Calu3 (cell line): ENCODE measurements around the gene SPATA16. TPM values are rescaled to one million over a fixed set of nuclear protein-coding genes. Genes with fewer than 3 reads are reported as not detected.

Experiments
- BruUV-seq: library from RNA; stranded (reverse); fragments of 400-500 nt; replicated peaks from 2 replicates; lab custom pipeline; 2021; lab: Mats Ljungman, UMichigan
- CTCF ChIA-PET: fragments of 300-600 bp; sonication (Branson Sonifier 250); formaldehyde crosslinking; loops from one replicate; lab custom pipeline; 2022; ENCODE audit warnings: antibody characterized with exemption; lab: Charles Lee
- DNase-seq: peaks from one replicate; pipeline ENCODE4 v3.0.0; 2022
- H3K27ac Mint-ChIP-seq: one replicate; pipeline ENCODE4 v1.8.0; 2022; ENCODE audit warnings: mixed read lengths; ENCODE audit not compliant: unreplicated experiment
- H3K27me3 Mint-ChIP-seq: one replicate; pipeline ENCODE4 v1.8.0; 2022; ENCODE audit warnings: mixed read lengths; ENCODE audit not compliant: unreplicated experiment
- H3K36me3 Mint-ChIP-seq: one replicate; pipeline ENCODE4 v1.8.0; 2022; ENCODE audit warnings: mild to moderate bottlenecking, moderate library complexity, mixed read lengths; ENCODE audit not compliant: insufficient read depth, unreplicated experiment
- H3K4me1 Mint-ChIP-seq: one replicate; pipeline ENCODE4 v1.8.0; 2022; ENCODE audit warnings: mild to moderate bottlenecking, low read depth, mixed read lengths; ENCODE audit not compliant: unreplicated experiment
- H3K4me3 Mint-ChIP-seq: one replicate; pipeline ENCODE4 v1.8.0; 2022; ENCODE audit warnings: mild to moderate bottlenecking, low read depth, moderate library complexity, mixed read lengths; ENCODE audit not compliant: unreplicated experiment
- H3K9me3 Mint-ChIP-seq: one replicate; pipeline ENCODE4 v1.8.0; 2022; ENCODE audit warnings: low read depth, mixed read lengths; ENCODE audit not compliant: unreplicated experiment
- intact Hi-C: fragments of 100-400 bp; cut with micrococcal nuclease; formaldehyde crosslinking; loops from one replicate; pipeline ENCODE4 v1.10.0; 2022; ENCODE audit not compliant: unreplicated experiment
- total RNA-seq: library from RNA; stranded (reverse); gene quantifications from 2 replicates; pipeline ENCODE4 v1.2.3, GENCODE V29; 2022
- TF ChIP-seq, protein P1 (sequence below): fragments of 200-600 bp; IDR thresholded peaks from one replicate; pipeline ENCODE4 v1.8.0; 2022; ENCODE audit warnings: antibody characterized with exemption; ENCODE audit not compliant: unreplicated experiment

SPATA16 gene
- total RNA-seq, 1 experiment from 2014 or later = not detected

DNA sequence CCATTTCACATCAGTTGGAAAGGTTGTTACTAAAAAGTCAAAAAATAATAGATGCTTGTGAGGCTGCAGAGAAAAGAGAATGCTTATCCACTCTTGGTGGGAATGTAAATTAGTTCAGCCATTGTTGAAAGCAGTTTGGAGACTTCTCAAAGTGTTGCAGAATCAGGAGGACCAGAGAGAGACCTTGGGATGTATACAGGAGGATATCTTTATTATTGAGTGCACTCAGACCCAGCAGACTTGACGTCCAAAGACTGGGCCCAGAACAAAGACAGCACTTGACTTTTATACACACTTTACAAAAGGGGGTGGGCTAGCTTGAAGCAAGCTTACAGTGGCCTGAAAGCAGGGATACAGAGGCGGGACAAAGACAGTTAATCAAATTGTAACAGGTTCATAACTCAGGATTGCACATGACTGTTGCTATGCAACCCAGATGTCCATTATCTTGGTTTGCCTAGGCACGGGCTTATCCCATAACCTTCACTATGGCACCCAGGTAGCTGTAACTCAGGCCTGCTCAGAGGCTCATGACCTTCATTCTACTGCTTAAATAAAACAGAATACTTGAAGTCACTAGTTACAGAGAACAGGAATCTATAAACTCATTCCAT, 127.7 kb downstream of the SPATA16 start:
- Mint-ChIP-seq H3K27me3 (no peaks in the 10 kb centered on the region), H3K36me3 (no peaks in the 10 kb centered on the region), H3K4me1 (no peaks in the 10 kb centered on the region), H3K27ac (no peak overlapping the region), H3K9me3 (no peaks in the 10 kb centered on the region), H3K4me3 (no peak overlapping the region)
- intact Hi-C loops = no loop called here
- TF ChIP-seq, protein P1, sequence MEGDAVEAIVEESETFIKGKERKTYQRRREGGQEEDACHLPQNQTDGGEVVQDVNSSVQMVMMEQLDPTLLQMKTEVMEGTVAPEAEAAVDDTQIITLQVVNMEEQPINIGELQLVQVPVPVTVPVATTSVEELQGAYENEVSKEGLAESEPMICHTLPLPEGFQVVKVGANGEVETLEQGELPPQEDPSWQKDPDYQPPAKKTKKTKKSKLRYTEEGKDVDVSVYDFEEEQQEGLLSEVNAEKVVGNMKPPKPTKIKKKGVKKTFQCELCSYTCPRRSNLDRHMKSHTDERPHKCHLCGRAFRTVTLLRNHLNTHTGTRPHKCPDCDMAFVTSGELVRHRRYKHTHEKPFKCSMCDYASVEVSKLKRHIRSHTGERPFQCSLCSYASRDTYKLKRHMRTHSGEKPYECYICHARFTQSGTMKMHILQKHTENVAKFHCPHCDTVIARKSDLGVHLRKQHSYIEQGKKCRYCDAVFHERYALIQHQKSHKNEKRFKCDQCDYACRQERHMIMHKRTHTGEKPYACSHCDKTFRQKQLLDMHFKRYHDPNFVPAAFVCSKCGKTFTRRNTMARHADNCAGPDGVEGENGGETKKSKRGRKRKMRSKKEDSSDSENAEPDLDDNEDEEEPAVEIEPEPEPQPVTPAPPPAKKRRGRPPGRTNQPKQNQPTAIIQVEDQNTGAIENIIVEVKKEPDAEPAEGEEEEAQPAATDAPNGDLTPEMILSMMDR = no peak
- no TSS peak for BruUV-seq
- DNase-seq = no peak
- CTCF ChIA-PET = no interaction called here

- intact Hi-C loops = no loop called here
- H3K36me3 Mint-ChIP-seq = no peaks in the 10 kb centered on the region
- TF ChIP-seq, protein P1 = no peak
Observed at GRCh38 chr3:173009410-173009809, 131.6 kb downstream of the SPATA16 start.

GRCh38 chr3:173008978-173009377, 132.1 kb downstream of the SPATA16 start:
- H3K9me3 Mint-ChIP-seq = no peaks in the 10 kb centered on the region
- H3K27ac Mint-ChIP-seq = no peak overlapping the region
- no peaks in the 10 kb centered on the region for H3K4me1 Mint-ChIP-seq
- BruUV-seq = no TSS peak
- CTCF ChIA-PET = no interaction called here
- intact Hi-C loops = no loop called here
- H3K27me3 Mint-ChIP-seq = no peaks in the 10 kb centered on the region
- TF ChIP-seq, protein P1 = no peak
- no peaks in the 10 kb centered on the region for H3K36me3 Mint-ChIP-seq
- H3K4me3 Mint-ChIP-seq = no peak overlapping the region
- DNase-seq = no peak

More at GRCh38 chr3:173009410-173009809, 131.6 kb downstream of the SPATA16 start:
- CTCF ChIA-PET = no interaction called here
- Mint-ChIP-seq H3K27me3 (no peaks in the 10 kb centered on the region), H3K4me3 (no peak overlapping the region), H3K4me1 (no peaks in the 10 kb centered on the region), H3K27ac (no peak overlapping the region), H3K9me3 (no peaks in the 10 kb centered on the region)
- DNase-seq = no peak
- no TSS peak for BruUV-seq

DNA sequence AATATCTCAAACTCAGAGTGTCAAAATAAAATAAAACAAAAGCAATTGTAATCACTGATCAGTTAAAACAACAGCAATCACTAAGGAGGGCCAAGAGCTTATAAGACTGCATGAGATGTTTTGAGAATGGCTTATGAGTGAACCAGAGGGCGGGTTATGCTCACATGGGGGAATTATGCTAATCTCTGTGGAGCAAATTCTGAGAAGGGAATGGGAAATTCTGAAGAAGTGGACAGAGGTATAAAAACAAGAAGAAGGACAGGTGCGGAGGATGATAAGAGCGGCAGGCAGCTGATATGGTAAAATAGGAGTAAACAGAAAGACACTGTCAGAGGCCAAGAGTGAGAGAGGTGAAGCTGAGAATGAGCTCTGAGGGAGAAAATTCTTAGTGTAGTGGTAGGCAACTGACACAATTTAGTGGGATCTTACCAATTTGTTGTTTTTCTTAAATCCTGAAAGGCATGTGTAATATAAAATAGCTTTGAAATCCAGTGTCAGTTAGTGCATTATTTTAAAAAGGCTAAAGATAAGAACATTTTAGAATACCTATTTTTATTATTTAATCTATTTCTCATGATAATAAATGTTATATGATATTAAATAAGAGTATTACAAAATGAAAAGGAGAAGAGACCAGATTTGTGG, 133.8 kb downstream of the SPATA16 start:
- H3K4me1 Mint-ChIP-seq = no peaks in the 10 kb centered on the region
- no TSS peak for BruUV-seq
- DNase-seq = no peak
- TF ChIP-seq, protein P1 = no peak
- H3K36me3 Mint-ChIP-seq = no peaks in the 10 kb centered on the region
- H3K9me3 Mint-ChIP-seq = no peaks in the 10 kb centered on the region
- CTCF ChIA-PET = interaction anchor here (0.5 to 0.6 kb wide), 2 partner anchors 29 to 107 kb away, joined by 3 read pairs; no protein-coding TSS in a partner anchor
- H3K27me3 Mint-ChIP-seq = no peaks in the 10 kb centered on the region
- no peak overlapping the region for H3K27ac Mint-ChIP-seq
- intact Hi-C loops = no loop called here
- no peak overlapping the region for H3K4me3 Mint-ChIP-seq
